GM10266 (cell line): Measurements from ENCODE around the gene LRIG2.

Experiments
- DNase-seq: peaks from one replicate; pipeline ENCODE4 v3.0.0; 2012; ENCODE audit errors: extremely low spot score
- CTCF ChIP-seq: IDR thresholded peaks from 2 replicates; pipeline ENCODE4 v1.5.1; 2012; ENCODE audit warnings: mild to moderate bottlenecking, low read depth; ENCODE audit not compliant: control insufficient read depth, insufficient read depth; ENCODE audit errors: missing control alignments

Gene LRIG2

GRCh38 chr1:113133038-113133437, 60.0 kb downstream of the LRIG2 start:
- no peak for TF ChIP-seq CTCF
- DNase-seq = no peak

GRCh38 chr1:113133759-113134158, 60.8 kb downstream of the LRIG2 start:
- no peak for DNase-seq
- TF ChIP-seq CTCF = no peak

GRCh38 chr1:113135460-113135859, 62.5 kb downstream of the LRIG2 start:
- DNase-seq = no peak
- no peak for TF ChIP-seq CTCF

- no peak for TF ChIP-seq CTCF
Measured at GRCh38 chr1:113136476-113136875, 63.5 kb downstream of the LRIG2 start.

GRCh38 chr1:113137563-113137962, 64.6 kb downstream of the LRIG2 start:
- DNase-seq = no peak
- TF ChIP-seq CTCF = no peak

More at GRCh38 chr1:113136476-113136875, 63.5 kb downstream of the LRIG2 start:
- DNase-seq = no peak

- no peak for TF ChIP-seq CTCF
- no peak for DNase-seq
Measured at GRCh38 chr1:113138778-113139177, 65.8 kb downstream of the LRIG2 start.

GRCh38 chr1:113140176-113140575, 67.2 kb downstream of the LRIG2 start:
- no peak for DNase-seq
- TF ChIP-seq CTCF = peak; percentile 10
